GM12873 (cell line): Measurements from ENCODE around the gene PRKCZ.

ENCODE experiments used
- CTCF ChIP-seq: IDR thresholded peaks from 2 replicates; pipeline ENCODE4 v1.5.1; 2012; ENCODE audit warnings: low read depth, mild to moderate bottlenecking, moderate library complexity, low read length, control low read depth; ENCODE audit not compliant: insufficient read depth; ENCODE audit errors: missing control alignments

The PRKCZ gene

GRCh38 chr1:2061065-2061778 lies 11.0 kb downstream of the PRKCZ start:
- TF ChIP-seq CTCF: no peak

GRCh38 chr1:2065699-2066098 lies 15.5 kb downstream of the PRKCZ start:
- no peak for TF ChIP-seq CTCF

GRCh38 chr1:2067393-2067792 lies 17.2 kb downstream of the PRKCZ start:
- TF ChIP-seq CTCF: no peak

GRCh38 chr1:2067981-2068380 lies 17.8 kb downstream of the PRKCZ start:
- no peak for TF ChIP-seq CTCF

- no peak for TF ChIP-seq CTCF
Observed at GRCh38 chr1:2068951-2069350, 18.7 kb downstream of the PRKCZ start.

GRCh38 chr1:2070016-2070415 lies 19.8 kb downstream of the PRKCZ start:
- TF ChIP-seq CTCF: no peak

- no peak for TF ChIP-seq CTCF
Observed at GRCh38 chr1:2070800-2071530, 20.8 kb downstream of the PRKCZ start.
